SIG-M5 (cell line): ENCODE data around the gene DYNC2LI1.
A peak's percentile ranks its signal among the peaks of the same experiment; 100 is the strongest.
"Not testable (repeated sequence)": the region's sequence is repeated elsewhere in the genome, so short reads cannot be mapped to it uniquely, and the experiment has no call there.

Source experiments
- DNase-seq: peaks from one replicate; lab custom pipeline; 2025; lab: John Stamatoyannopoulos, UW

Gene DYNC2LI1

GRCh38 chr2:43773876-43774613 is at the start of gene DYNC2LI1:
TSS of gene DYNC2LI1 (plus strand) at chr2:43774039. CDS start at chr2:43774139, 100 bp downstream.
- DNase-seq = peak; percentile 23

GRCh38 chr2:43724728-43725526 is 48.9 kb upstream of the DYNC2LI1 start:
- no peak for DNase-seq

GRCh38 chr2:43725711-43726246 is 48.1 kb upstream of the DYNC2LI1 start:
- DNase-seq = no peak

- not testable (repeated sequence) for DNase-seq
Measured at GRCh38 chr2:43726961-43727633, 46.7 kb upstream of the DYNC2LI1 start.

- no peak for DNase-seq
Measured at GRCh38 chr2:43727634-43728014, 46.2 kb upstream of the DYNC2LI1 start.

GRCh38 chr2:43729491-43730174 is 44.2 kb upstream of the DYNC2LI1 start:
- no peak for DNase-seq

- DNase-seq = no peak
Measured at GRCh38 chr2:43731211-43731610, 42.6 kb upstream of the DYNC2LI1 start.

- no peak for DNase-seq
Measured at GRCh38 chr2:43736637-43737036, 37.2 kb upstream of the DYNC2LI1 start.

GRCh38 chr2:43737097-43737854 is 36.6 kb upstream of the DYNC2LI1 start:
- DNase-seq = no peak

- DNase-seq = no peak
Measured at GRCh38 chr2:43737855-43738254, 36.0 kb upstream of the DYNC2LI1 start.

GRCh38 chr2:43738257-43738656 is 35.6 kb upstream of the DYNC2LI1 start:
- DNase-seq = no peak

GRCh38 chr2:43743706-43744105 is 30.1 kb upstream of the DYNC2LI1 start:
- DNase-seq = no peak

- DNase-seq = no peak
Measured at GRCh38 chr2:43745457-43745856, 28.4 kb upstream of the DYNC2LI1 start.

GRCh38 chr2:43748333-43748732 is 25.5 kb upstream of the DYNC2LI1 start:
- no peak for DNase-seq

GRCh38 chr2:43749583-43749982 is 24.3 kb upstream of the DYNC2LI1 start:
- DNase-seq = no peak

- no peak for DNase-seq
Measured at GRCh38 chr2:43751476-43751990, 22.3 kb upstream of the DYNC2LI1 start.

- no peak for DNase-seq
Measured at GRCh38 chr2:43752302-43752701, 21.5 kb upstream of the DYNC2LI1 start.

GRCh38 chr2:43754180-43754579 is 19.7 kb upstream of the DYNC2LI1 start:
- DNase-seq = no peak

- DNase-seq = no peak
Measured at GRCh38 chr2:43758739-43759138, 15.1 kb upstream of the DYNC2LI1 start.

- DNase-seq = no peak
Measured at GRCh38 chr2:43759195-43759594, 14.6 kb upstream of the DYNC2LI1 start.

- DNase-seq = no peak
Measured at GRCh38 chr2:43762286-43762685, 11.6 kb upstream of the DYNC2LI1 start.
